HepG2 (cell line): ENCODE results near the gene ARHGAP45. TPM values are rescaled to one million over a fixed set of nuclear protein-coding genes. Genes with fewer than 3 reads are reported as not detected.

Experiments
- ATAC-seq: fragments of 200-7000 bp; cut with Tn5 transposase; 3 replicates; pipeline ENCODE4 v1.9.1; 2020; ENCODE audit warnings: mild to moderate bottlenecking, moderate library complexity
- BruUV-seq: library from RNA; stranded (reverse); fragments of 400-500 nt; replicated peaks from 2 replicates; lab custom pipeline; 2021; lab: Mats Ljungman, UMichigan
- CTCF ChIA-PET: fragments of 300-600 bp; formaldehyde crosslinking; extraction: SDS; loops from one replicate; lab custom pipeline; 2021; ENCODE audit warnings: low total read pairs, inconsistent platforms, low intra/inter-chr PET ratio; lab: Yijun Ruan, JAX
- POLR2A ChIA-PET: fragments of 350-600 bp; sonication (Branson Sonifier 250); formaldehyde crosslinking; loops from one replicate; lab custom pipeline; 2020; ENCODE audit warnings: antibody characterized with exemption, inconsistent platforms; lab: Yijun Ruan, JAX
- DNase-seq: peaks from one replicate; pipeline ENCODE4 v3.0.0-alpha.2; 2015; ENCODE audit warnings: low spot score
- FAIRE-seq: peaks from 3 replicates; lab custom pipeline; 2011; peaks lifted over from hg19 to GRCh38; lab: Jason Lieb, UNC
- H2AFZ ChIP-seq: one replicate; pipeline ENCODE4 v1.6.1; 2011; ENCODE audit warnings: low read length, inconsistent platforms
- H3K27ac ChIP-seq: fragments of 300-600 bp; 3 replicates; pipeline ENCODE4 v1.8.0; 2011; ENCODE audit warnings: mixed run types, mild to moderate bottlenecking, mixed read lengths, low read length, inconsistent platforms; ENCODE audit not compliant: insufficient read depth; ENCODE audit errors: extremely low read length
- H3K27me3 ChIP-seq, 2 experiments: fragments of 200-600 bp in 1 of 2; 2 replicates in 1 of 2; 3 replicates in 1 of 2; pipeline versions ENCODE4 v1.6.0 to v1.8.0; 2011; ENCODE audit warnings: low read length in 2 of 2, mild to moderate bottlenecking in 2 of 2, moderate library complexity in 2 of 2, inconsistent platforms in 1 of 2; ENCODE audit not compliant: insufficient read depth in 2 of 2, control insufficient read depth in 1 of 2
- H3K36me3 ChIP-seq, 2 experiments: fragments of 200-600 bp in 1 of 2; replicated peaks in 1 of 2; 2 replicates in 1 of 2; 3 replicates in 1 of 2; pipeline versions ENCODE4 v1.5.1 to v1.8.0; 2011; ENCODE audit warnings: low read length in 2 of 2, inconsistent platforms in 1 of 2; ENCODE audit not compliant: insufficient read depth in 2 of 2, control insufficient read depth in 1 of 2
- H3K4me1 ChIP-seq: 2 replicates; pipeline ENCODE4 v1.5.1; 2012; ENCODE audit warnings: low read length, inconsistent platforms; ENCODE audit not compliant: insufficient read depth
- H3K4me2 ChIP-seq: 2 replicates; pipeline ENCODE4 v1.6.0; 2011; ENCODE audit warnings: low read depth, low read length, inconsistent platforms
- H3K4me3 ChIP-seq, 3 experiments: fragments of 200-600 bp in 1 of 3; sonication (generic), shearing (Covaris generic) in 1 of 3; replicated peaks in 1 of 3; 2 replicates each; pipeline ENCODE4 v1.5.1; 2011 to 2016; ENCODE audit warnings: low read length in 3 of 3, inconsistent platforms in 2 of 3, low read depth in 2 of 3, mild to moderate bottlenecking in 2 of 3, control low read depth in 1 of 3, mixed read lengths in 1 of 3; ENCODE audit not compliant: insufficient read depth in 1 of 3
- H3K79me2 ChIP-seq: one replicate; pipeline ENCODE4 v1.6.1; 2011; ENCODE audit warnings: low read length, inconsistent platforms; ENCODE audit not compliant: insufficient read depth
- H3K9ac ChIP-seq: 2 replicates; pipeline ENCODE4 v1.6.0; 2011; ENCODE audit warnings: mild to moderate bottlenecking, low read depth, low read length, inconsistent platforms; ENCODE audit not compliant: insufficient read depth
- H3K9me3 ChIP-seq: 2 replicates; pipeline ENCODE4 v1.5.1; 2012; ENCODE audit warnings: mild to moderate bottlenecking, low read length
- H4K20me1 ChIP-seq: 2 replicates; pipeline ENCODE4 v1.6.0; 2011; ENCODE audit warnings: inconsistent platforms, mild to moderate bottlenecking, low read length, moderate library complexity; ENCODE audit not compliant: insufficient read depth
- CENPX ChIP-seq: sonication (generic); formaldehyde crosslinking; IDR thresholded peaks from 2 replicates; pipeline ENCODE4 v1.9.0; 2021; ENCODE audit warnings: mild to moderate bottlenecking, missing genetic modification reagents, moderate library complexity
- CSRNP2 ChIP-seq: sonication (generic); formaldehyde crosslinking; conservative IDR thresholded peaks from 2 replicates; pipeline ENCODE4 v1.8.0; 2022; ENCODE audit warnings: low read depth, missing genetic modification reagents
- ESRRA ChIP-seq: sonication (generic); formaldehyde crosslinking; IDR thresholded peaks from 2 replicates; pipeline ENCODE4 v1.5.1; 2020; ENCODE audit warnings: mild to moderate bottlenecking, low read depth, missing genetic modification reagents
- FOXA3 ChIP-seq: IDR thresholded peaks from 2 replicates; pipeline ENCODE4 v1.6.1; 2016; ENCODE audit warnings: missing genetic modification reagents, missing compliant biosample characterization
- GABPB1 ChIP-seq: IDR thresholded peaks from 2 replicates; pipeline ENCODE4 v1.6.1; 2016; ENCODE audit warnings: mild to moderate bottlenecking, missing genetic modification reagents, moderate library complexity, missing compliant biosample characterization
- GATAD1 ChIP-seq: IDR thresholded peaks from 2 replicates; pipeline ENCODE4 v1.6.1; 2016; ENCODE audit warnings: missing genetic modification reagents, missing compliant biosample characterization
- HNF4A ChIP-seq: sonication (generic); formaldehyde crosslinking; IDR thresholded peaks from 2 replicates; pipeline ENCODE4 v1.4.0; 2020; ENCODE audit warnings: missing genetic modification reagents
- HOXA3 ChIP-seq: sonication (generic); formaldehyde crosslinking; IDR thresholded peaks from 2 replicates; pipeline ENCODE4 v1.5.0; 2020; ENCODE audit warnings: missing genetic modification reagents
- KDM6A ChIP-seq: IDR thresholded peaks from 2 replicates; pipeline ENCODE4 v1.6.1; 2016; ENCODE audit warnings: low read depth
- NBN ChIP-seq: fragments of 450-650 bp; conservative IDR thresholded peaks from 2 replicates; pipeline ENCODE4 v1.6.1; 2017
- NFKB2 ChIP-seq: sonication (generic); formaldehyde crosslinking; IDR thresholded peaks from 2 replicates; pipeline ENCODE4 v1.4.0; 2020; ENCODE audit warnings: missing genetic modification reagents, borderline replicate concordance
- PHF21A ChIP-seq: sonication (generic); formaldehyde crosslinking; IDR thresholded peaks from 2 replicates; pipeline ENCODE4 v1.5.0; 2020; ENCODE audit warnings: mild to moderate bottlenecking, missing genetic modification reagents
- RARA ChIP-seq: IDR thresholded peaks from 2 replicates; pipeline ENCODE4 v1.6.1; 2016; ENCODE audit warnings: missing genetic modification reagents, missing compliant biosample characterization
- SP5 ChIP-seq: IDR thresholded peaks from 2 replicates; pipeline ENCODE4 v1.6.1; 2016; ENCODE audit warnings: low read depth, borderline replicate concordance
- SSRP1 ChIP-seq: IDR thresholded peaks from 2 replicates; pipeline ENCODE4 v1.6.1; 2016; ENCODE audit warnings: control low read depth
- TCF12 ChIP-seq, 2 experiments: fragments of 450-650 bp in 1 of 2; sonication (generic) in 1 of 2; formaldehyde crosslinking in 1 of 2; IDR thresholded peaks; 2 replicates each; pipeline versions ENCODE4 v1.6.1 to v1.8.0; 2017 to 2022; ENCODE audit warnings: antibody characterized with exemption in 1 of 2, mild to moderate bottlenecking in 1 of 2, missing genetic modification reagents in 1 of 2, moderate library complexity in 1 of 2
- YEATS2 ChIP-seq: sonication (generic); formaldehyde crosslinking; IDR thresholded peaks from 2 replicates; pipeline ENCODE4 v1.4.0; 2020; ENCODE audit warnings: missing genetic modification reagents, borderline replicate concordance
- ZBTB34 ChIP-seq: sonication (generic); formaldehyde crosslinking; IDR thresholded peaks from 2 replicates; pipeline ENCODE4 v1.8.0; 2022; ENCODE audit warnings: mild to moderate bottlenecking, missing genetic modification reagents
- ZBTB42 ChIP-seq: sonication (generic); formaldehyde crosslinking; IDR thresholded peaks from 2 replicates; pipeline ENCODE4 v1.5.0; 2020; ENCODE audit warnings: mild to moderate bottlenecking, missing genetic modification reagents
- ZKSCAN1 ChIP-seq: fragments of 150-350 bp; IDR thresholded peaks from 2 replicates; pipeline ENCODE4 v1.6.1; 2014; ENCODE audit warnings: low read length
- ZNF143 ChIP-seq: sonication (generic); formaldehyde crosslinking; IDR thresholded peaks from 2 replicates; pipeline ENCODE4 v1.4.0; 2020; ENCODE audit warnings: missing genetic modification reagents
- ZNF205 ChIP-seq: IDR thresholded peaks from 2 replicates; pipeline ENCODE4 v1.6.1; 2018; ENCODE audit warnings: missing biosample characterization, missing genetic modification reagents
- ZNF275 ChIP-seq: sonication (generic); formaldehyde crosslinking; IDR thresholded peaks from 2 replicates; pipeline ENCODE4 v1.8.0; 2022; ENCODE audit warnings: missing genetic modification reagents, mild to moderate bottlenecking, inconsistent platforms, borderline replicate concordance
- WGBS: methylation state at CpG from one replicate; pipeline ENCODE4 v1.1.6; 2017; ENCODE audit warnings: low lambda C conversion rate; 5-methylcytosine and 5-hydroxymethylcytosine counted together
- in situ Hi-C: cut with HindIII; loops from 2 replicates; pipeline ENCODE4 v1.10.0; 2017; ENCODE audit warnings: low pct_unique_long_range_greater_than_20kb; ENCODE audit not compliant: extremely low pct_ligation_motif_present
- intact Hi-C: fragments of 100-400 bp; cut with micrococcal nuclease; formaldehyde crosslinking; loops from one replicate; pipeline ENCODE4 v1.10.0; 2022; ENCODE audit not compliant: unreplicated experiment
- polyA plus RNA-seq, 8 experiments: library from polyadenylated mRNA; depleted of rRNA in 3 of 8; stranded (reverse) in 7 of 8; unstranded in 1 of 8; fragments of >200 nt; fragmentation: Illumina TruSeq in 4 of 8; extraction: Trizol in 4 of 8; gene quantifications; 2 replicates each; pipeline versions ENCODE4 v1.2.1 to v1.2.3, GENCODE V29; 2011 to 2016; ENCODE audit warnings: low read depth in 4 of 8, missing spikeins in 1 of 8, mixed read lengths in 1 of 8; ENCODE audit not compliant: insufficient read depth in 1 of 8
- total RNA-seq, 5 experiments: library from RNA; depleted of rRNA; stranded (reverse); fragments of >200 nt; fragmentation: Illumina TruSeq; extraction: Trizol; gene quantifications; 2 replicates each; pipeline ENCODE4 v1.2.3, GENCODE V29; 2016; ENCODE audit warnings: low read depth in 1 of 5

ARHGAP45 gene
- total and polyA plus RNA-seq, 2 of the 13 experiments (the other 11 are each of a cell fraction or from before 2014, with no cell fraction given): 0.84 to 32.0 TPM

GRCh38 chr19:1097810-1098176 lies 30.8 kb downstream of the ARHGAP45 start:
- peak overlapping the region; percentile 75 for H3K4me2 ChIP-seq
- peak; percentile 89 for DNase-seq
- TF ChIP-seq KDM6A (CRISPR knock-in tag) (peak; percentile 64), SP5 (CRISPR knock-in tag) (peak; percentile 52; the same call in 1 of the 2 replicates), CSRNP2 (CRISPR knock-in tag) (no peak), GATAD1 (CRISPR knock-in tag) (no peak), YEATS2 (CRISPR knock-in tag) (no peak), ZBTB34 (CRISPR knock-in tag) (0 out of 2 replicates have a peak, but pooled peaks have one; percentile 5), SSRP1 (no peak), FOXA3 (CRISPR knock-in tag) (peak; percentile 73), ZNF143 (CRISPR knock-in tag) (peak; percentile 58; the same call in 1 of the 2 replicates), ZNF275 (peak; percentile 30; the same call in 1 of the 2 replicates), CENPX (CRISPR knock-in tag) (no peak), TCF12 (IDR thresholded peaks at IDR 0.05) (no peak), TCF12 (CRISPR knock-in tag; IDR thresholded peaks at IDR 0.05) (no peak), RARA (peak; percentile 67), ZBTB42 (peak; percentile 23; the same call in 1 of the 2 replicates), ZKSCAN1 (no peak), ESRRA (CRISPR knock-in tag) (no peak), HNF4A (CRISPR knock-in tag) (peak; percentile 44; the same call in 1 of the 2 replicates), ZNF205 (CRISPR knock-in tag) (peak; percentile 78; the same call in 1 of the 2 replicates), PHF21A (CRISPR knock-in tag) (peak; percentile 14; the same call in 1 of the 2 replicates), NFKB2 (CRISPR knock-in tag) (0 out of 2 replicates have a peak, but pooled peaks have one; percentile 2), GABPB1 (CRISPR knock-in tag) (0 out of 2 replicates have a peak, but pooled peaks have one; percentile 9), HOXA3 (CRISPR knock-in tag) (0 out of 2 replicates have a peak, but pooled peaks have one; percentile 46), NBN (no peak)

More at GRCh38 chr19:1097810-1098176, 30.8 kb downstream of the ARHGAP45 start:
- in situ Hi-C loops: no loop called here
- Histone ChIP-seq H3K79me2 (peaks cover 24% of the 10 kb centered on the region), H3K27me3 (no peaks in the 10 kb centered on the region; a peak in 1 of 5 replicates), H3K9me3 (no peaks in the 10 kb centered on the region), H3K4me3 (peak overlapping the region; percentile 8 to 54 (median 16); a peak in 5 of 6 replicates), H3K36me3 (0 out of 5 replicates have a peak, but pooled peaks cover 0 to 4% of the 10 kb centered on the region in 2 experiments), H4K20me1 (peaks cover 15% of the 10 kb centered on the region), H2AFZ (no peak overlapping the region), H3K4me1 (peaks cover 79% of the 10 kb centered on the region), H3K27ac (peak overlapping the region; percentile 100), H3K9ac (peak overlapping the region; percentile 88)
- ATAC-seq (peak; percentile 55), FAIRE-seq (no peak)
- intact Hi-C loops: loop anchor here (5.0 kb wide), 1 partner anchor 615 kb away; no protein-coding TSS in a partner anchor
- BruUV-seq: no TSS peak
- POLR2A ChIA-PET: interaction anchor here (0.6 to 2.4 kb wide), 23 partner anchors 8 to 176 kb away, joined by 3 to 13 read pairs (median 5); partner anchors contain the start of genes ARHGAP45, CIRBP, CNN2 and RNU6-2
- under 1% methylated on average over 7 of the region's 7 CpGs for WGBS
- CTCF ChIA-PET: no interaction called here
